Measurements from ENCODE around the gene FECH. TPM values are rescaled to one million over a fixed set of nuclear protein-coding genes. Genes with fewer than 3 reads are reported as not detected.
A peak's percentile ranks its signal among the peaks of the same experiment; 100 is the strongest.

Gene FECH
- total and polyA plus RNA-seq, 2 of the 4 experiments (the other 2 are of a cell fraction), result 32.3 to 52.2 TPM

GRCh38 chr18:57533868-57534510, 52.5 kb downstream of the FECH start:
- H3K9ac ChIP-seq (ENCODE audit: low read depth, low read length), result no peak overlapping the region
- intact Hi-C loops (cut with micrococcal nuclease), result no loop called here
- ATAC-seq (ENCODE audit: low read depth), result no peak
- no peaks in the 10 kb centered on the region; the same call in 1 of the 2 replicates for H4K20me1 ChIP-seq (ENCODE audit: insufficient read depth, low read length)
- no peak overlapping the region for H2AK9ac ChIP-seq (replicated peaks; ENCODE audit: low read depth, low read length, poor library complexity)
- H2BK5ac ChIP-seq (ENCODE audit: low read depth, low read length, poor library complexity, severe bottlenecking), result no peak overlapping the region
- ChIA-PET CTCF (interaction anchor here (0.7 kb wide), 1 partner anchor 360 kb away, joined by 3 read pairs; no protein-coding TSS in a partner anchor), POLR2A (ENCODE audit: unreplicated experiment) (no interaction called here)
- H3K4me2 ChIP-seq (ENCODE audit: low read depth, low read length), result no peak overlapping the region
- H3K56ac ChIP-seq (ENCODE audit: extremely low read depth, insufficient read depth, low read length), result no peak overlapping the region
- H3K36me3 ChIP-seq (ENCODE audit: control insufficient read depth, insufficient read depth, low read length), result no peaks in the 10 kb centered on the region
- no peak for TF ChIP-seq RAD21 (IDR thresholded peaks at IDR 0.05; ENCODE audit: low read length)
- no peak for TF ChIP-seq ELK1 (IDR thresholded peaks at IDR 0.05; ENCODE audit: borderline replicate concordance, low read depth, low read length)
- TF ChIP-seq, protein P1, sequence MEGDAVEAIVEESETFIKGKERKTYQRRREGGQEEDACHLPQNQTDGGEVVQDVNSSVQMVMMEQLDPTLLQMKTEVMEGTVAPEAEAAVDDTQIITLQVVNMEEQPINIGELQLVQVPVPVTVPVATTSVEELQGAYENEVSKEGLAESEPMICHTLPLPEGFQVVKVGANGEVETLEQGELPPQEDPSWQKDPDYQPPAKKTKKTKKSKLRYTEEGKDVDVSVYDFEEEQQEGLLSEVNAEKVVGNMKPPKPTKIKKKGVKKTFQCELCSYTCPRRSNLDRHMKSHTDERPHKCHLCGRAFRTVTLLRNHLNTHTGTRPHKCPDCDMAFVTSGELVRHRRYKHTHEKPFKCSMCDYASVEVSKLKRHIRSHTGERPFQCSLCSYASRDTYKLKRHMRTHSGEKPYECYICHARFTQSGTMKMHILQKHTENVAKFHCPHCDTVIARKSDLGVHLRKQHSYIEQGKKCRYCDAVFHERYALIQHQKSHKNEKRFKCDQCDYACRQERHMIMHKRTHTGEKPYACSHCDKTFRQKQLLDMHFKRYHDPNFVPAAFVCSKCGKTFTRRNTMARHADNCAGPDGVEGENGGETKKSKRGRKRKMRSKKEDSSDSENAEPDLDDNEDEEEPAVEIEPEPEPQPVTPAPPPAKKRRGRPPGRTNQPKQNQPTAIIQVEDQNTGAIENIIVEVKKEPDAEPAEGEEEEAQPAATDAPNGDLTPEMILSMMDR (conservative IDR thresholded peaks at IDR 0.05; ENCODE audit: low read depth, low read length), result no peak
- TF ChIP-seq SMC3 (IDR thresholded peaks at IDR 0.05; ENCODE audit: low read depth, low read length), result no peak
- no peak for TF ChIP-seq NFE2L2 (IDR thresholded peaks at IDR 0.05; ENCODE audit: low read depth, low read length)
- no peak for TF ChIP-seq BHLHE40 (IDR thresholded peaks at IDR 0.05; ENCODE audit: low read depth, low read length)
- no peak for TF ChIP-seq USF2 (IDR thresholded peaks at IDR 0.05; ENCODE audit: low read depth, low read length)
- no peak for TF ChIP-seq FOS (IDR thresholded peaks at IDR 0.05; ENCODE audit: low read depth, low read length)
- TF ChIP-seq CHD1 (IDR thresholded peaks at IDR 0.05; ENCODE audit: low read depth, low read length), result no peak
- TF ChIP-seq RFX5 (IDR thresholded peaks at IDR 0.05; ENCODE audit: low read depth, low read length), result no peak
- TF ChIP-seq POLR2A (IDR thresholded peaks at IDR 0.05; ENCODE audit: low read depth, low read length), result no peak
- no peak for TF ChIP-seq RCOR1 (IDR thresholded peaks at IDR 0.05; ENCODE audit: insufficient replicate concordance, low read length)
- TF ChIP-seq CEBPB (IDR thresholded peaks at IDR 0.05; ENCODE audit: low read depth, low read length), result no peak
- TF ChIP-seq MXI1 (IDR thresholded peaks at IDR 0.05; ENCODE audit: borderline replicate concordance, low read depth, low read length), result no peak
- dilution Hi-C loops (cut with HindIII; ENCODE audit: low sequenced_read_pairs, unreplicated experiment), result no loop called here
- no peak overlapping the region for H4K8ac ChIP-seq (ENCODE audit: low read depth in 2 of 2, low read length in 2 of 2)
- in situ Hi-C loops (cut with MboI; ENCODE audit: low sequenced_read_pairs), result no loop called here
- WGBS, 2 experiments (ENCODE audit: extremely low coverage in 2 of 2, insufficient read length in 1 of 2), result 80% methylated on average over 2 of the region's 4 CpGs; no CpG with 5 or more reads in 1 of the 2 experiments
- H3K9me3 ChIP-seq (ENCODE audit: control insufficient read depth, insufficient read depth, low read length), result no peaks in the 10 kb centered on the region
- no peak overlapping the region for H3K18ac ChIP-seq (ENCODE audit: low read depth, low read length)
- peaks cover 1% of the 10 kb centered on the region; the same call in 1 of the 2 replicates for H3K4me1 ChIP-seq (ENCODE audit: control insufficient read depth, insufficient read depth, low read length)
- no peaks in the 10 kb centered on the region; the same call in 1 of the 2 replicates for H3K9me1 ChIP-seq (ENCODE audit: insufficient read depth, low read length)
- H4K91ac ChIP-seq (ENCODE audit: insufficient read depth, low read depth, low read length), result no peak overlapping the region
- no peak overlapping the region for H3K27ac ChIP-seq (ENCODE audit: insufficient read depth, low read length)
- H3K4me3 ChIP-seq (ENCODE audit: insufficient read depth, low read depth, low read length), result no peak overlapping the region
- no TSS peak for BruUV-seq (replicated peaks)
- H2BK15ac ChIP-seq (ENCODE audit: low read depth, low read length), result no peak overlapping the region
- no peak overlapping the region for H2BK120ac ChIP-seq (ENCODE audit: low read depth, low read length)
- peaks cover 2% of the 10 kb centered on the region; the same call in 1 of the 2 replicates for H3K27me3 ChIP-seq (ENCODE audit: control insufficient read depth, insufficient read depth, low read length)
- no peak overlapping the region for H4K5ac ChIP-seq (ENCODE audit: low read depth, low read length)
- H2BK20ac ChIP-seq (ENCODE audit: low read depth, low read length), result no peak overlapping the region
- H2AK5ac ChIP-seq (ENCODE audit: low read depth, low read length), result no peak overlapping the region
- no peak overlapping the region for H3K4ac ChIP-seq (ENCODE audit: low read depth, low read length)
- no peak for DNase-seq
- H3K79me1 ChIP-seq (ENCODE audit: low read depth in 1 of 2, low read length in 2 of 2), result no peaks in the 10 kb centered on the region
- H3K14ac ChIP-seq (replicated peaks; ENCODE audit: low read depth, low read length), result no peak overlapping the region
- H2AFZ ChIP-seq (replicated peaks; ENCODE audit: low read length, poor library complexity), result peak overlapping the region; percentile 76
- H3K23ac ChIP-seq (ENCODE audit: low read depth, low read length), result no peak overlapping the region
